K562 (cell line): ENCODE measurements around the gene STYX. TPM values are rescaled to one million over a fixed set of nuclear protein-coding genes. Genes with fewer than 3 reads are reported as not detected.

Source experiments
- ATAC-seq: fragments of 200-7000 bp; cut with Tn5 transposase; 3 replicates; pipeline ENCODE4 v1.9.1; 2020; ENCODE audit warnings: moderate library complexity
- BruUV-seq: library from RNA; stranded (reverse); fragments of 400-500 nt; replicated peaks from 2 replicates; lab custom pipeline; 2021; lab: Mats Ljungman, UMichigan
- CTCF ChIA-PET: fragments of 300-600 bp; formaldehyde crosslinking; extraction: SDS; loops from one replicate; lab custom pipeline; 2021; ENCODE audit warnings: low intra/inter-chr PET ratio; lab: Yijun Ruan, JAX
- POLR2A ChIA-PET: fragments of 300-600, 350-650 bp; sonication (Branson Sonifier 250); formaldehyde crosslinking; extraction: SDS; loops from one replicate; lab custom pipeline; 2021; ENCODE audit warnings: antibody characterized with exemption, inconsistent platforms; lab: Yijun Ruan, JAX
- DNase-seq, 4 experiments: peaks; one replicate each; pipeline versions ENCODE4 v3.0.0 to v3.0.0-alpha.2; 2011 to 2018; ENCODE audit warnings: low spot score in 3 of 4, mixed read lengths in 3 of 4; ENCODE audit errors: extremely low read depth in 1 of 4
- FAIRE-seq: peaks from 2 replicates; lab custom pipeline; 2011; peaks lifted over from hg19 to GRCh38; lab: Jason Lieb, UNC
- H2AFZ ChIP-seq: 2 replicates; pipeline ENCODE4 v1.6.0; 2011; ENCODE audit warnings: low read depth, low read length, control low read depth, inconsistent platforms
- H3K27ac ChIP-seq: fragments of 200-600 bp; 3 replicates; pipeline ENCODE4 v1.8.0; 2011; ENCODE audit warnings: low read depth, mild to moderate bottlenecking, control low read depth, inconsistent platforms, low read length, moderate library complexity, mixed read lengths; ENCODE audit errors: extremely low read depth
- H3K27me3 ChIP-seq, 2 experiments: fragments of 300-600 bp in 1 of 2; 2 replicates in 1 of 2; 3 replicates in 1 of 2; pipeline versions ENCODE4 v1.6.0 to v1.8.0; 2011; ENCODE audit warnings: inconsistent platforms in 2 of 2, low read length in 2 of 2, mild to moderate bottlenecking in 1 of 2, mixed read lengths in 1 of 2, moderate library complexity in 1 of 2; ENCODE audit not compliant: control insufficient read depth in 2 of 2, insufficient read depth in 2 of 2
- H3K36me3 ChIP-seq: fragments of 300-600 bp; 3 replicates; pipeline ENCODE4 v1.8.0; 2011; ENCODE audit warnings: mild to moderate bottlenecking, low read length, inconsistent platforms; ENCODE audit not compliant: control insufficient read depth, insufficient read depth
- H3K4me1 ChIP-seq, 2 experiments: fragments of 200-600 bp in 1 of 2; replicated peaks in 1 of 2; 2 replicates in 1 of 2; 3 replicates in 1 of 2; pipeline versions ENCODE4 v1.5.1 to v1.8.0; 2011; ENCODE audit warnings: inconsistent platforms in 2 of 2, low read length in 2 of 2, mild to moderate bottlenecking in 1 of 2, mixed read lengths in 1 of 2, moderate library complexity in 1 of 2; ENCODE audit not compliant: control insufficient read depth in 2 of 2, insufficient read depth in 2 of 2
- H3K4me2 ChIP-seq: 2 replicates; pipeline ENCODE4 v1.6.1; 2011; ENCODE audit warnings: low read length, control low read depth, inconsistent platforms, mixed read lengths; ENCODE audit not compliant: insufficient read depth
- H3K4me3 ChIP-seq: fragments of 200-600 bp; sonication (generic), shearing (Covaris generic); 2 replicates; pipeline ENCODE4 v1.5.1; 2016; ENCODE audit warnings: control low read depth, inconsistent platforms
- H3K79me2 ChIP-seq: fragments of 200-600 bp; 3 replicates; pipeline ENCODE4 v1.8.0; 2011; ENCODE audit warnings: low read length, inconsistent platforms; ENCODE audit not compliant: control insufficient read depth, insufficient read depth
- H3K9ac ChIP-seq, 2 experiments: 2 replicates each; pipeline versions ENCODE4 v1.6.0 to v1.6.1; 2011; ENCODE audit warnings: low read depth in 2 of 2, low read length in 2 of 2, control low read depth in 1 of 2, inconsistent platforms in 1 of 2, mild to moderate bottlenecking in 1 of 2, mixed read lengths in 1 of 2; ENCODE audit not compliant: insufficient read depth in 1 of 2
- H3K9me1 ChIP-seq: one replicate; pipeline ENCODE4 v1.6.0; 2011; ENCODE audit warnings: inconsistent platforms, mild to moderate bottlenecking, low read length, moderate library complexity; ENCODE audit not compliant: control insufficient read depth, insufficient read depth
- H3K9me3 ChIP-seq: replicated peaks from 2 replicates; pipeline ENCODE4 v1.5.1; 2011; ENCODE audit warnings: low read depth, low read length, inconsistent platforms; ENCODE audit not compliant: control insufficient read depth, insufficient read depth
- H4K20me1 ChIP-seq: replicated peaks from 2 replicates; pipeline ENCODE4 v1.6.1; 2011; ENCODE audit warnings: low read length, inconsistent platforms, mixed read lengths; ENCODE audit not compliant: control insufficient read depth, insufficient read depth
- ELK3 ChIP-seq: fragments of 450-650 bp; formaldehyde crosslinking; IDR thresholded peaks from 2 replicates; pipeline ENCODE4 v1.4.0; 2020; ENCODE audit warnings: mild to moderate bottlenecking
- NCOA4 ChIP-seq: fragments of 450-650 bp; IDR thresholded peaks from 2 replicates; pipeline ENCODE4 v1.6.1; 2018; ENCODE audit warnings: mild to moderate bottlenecking; ENCODE audit not compliant: partially characterized antibody
- POLR2G ChIP-seq: fragments of 200-400 bp; formaldehyde crosslinking; IDR thresholded peaks from 2 replicates; pipeline ENCODE4 v1.6.1; 2017; ENCODE audit warnings: low read depth, mild to moderate bottlenecking, antibody characterized with exemption, low read length, moderate library complexity
- TBP ChIP-seq: optimal IDR thresholded peaks from 2 replicates; pipeline ENCODE3; 2011; ENCODE audit warnings: low read depth, low read length, improper control_type of control experiment
- ZKSCAN8 ChIP-seq: fragments of 200-800 bp; sonication (Bioruptor generic); IDR thresholded peaks from 2 replicates; pipeline ENCODE4 v1.6.1; 2016; ENCODE audit warnings: missing genetic modification characterization, missing compliant biosample characterization
- WGBS: fragments of 100-300 bp; shearing (Covaris generic); methylation state at CpG from one replicate; pipeline ENCODE4 v1.1.6; 2016; ENCODE audit warnings: low coverage, mixed read lengths; ENCODE audit not compliant: insufficient coverage; ENCODE audit errors: missing lambda C conversion rate; 5-methylcytosine and 5-hydroxymethylcytosine counted together
- in situ Hi-C: fragments of 300-500 bp; cut with MboI; formaldehyde crosslinking; loops from 4 replicates; pipeline ENCODE4 v1.15.0; 2018; ENCODE audit warnings: inconsistent platforms, mixed read lengths
- intact Hi-C: fragments of 100-400 bp; cut with micrococcal nuclease; formaldehyde crosslinking; loops from 2 replicates; pipeline ENCODE4 v1.14.2; 2022
- polyA plus RNA-seq, 8 experiments: library from polyadenylated mRNA; depleted of rRNA in 4 of 8; stranded (reverse) in 5 of 8; unstranded in 3 of 8; fragments of >200 nt; fragmentation: Nextera tagmentation in 2 of 8; fragmentation: Illumina TruSeq in 1 of 8; extraction: Ambion mirVana in 2 of 8; extraction: Trizol in 1 of 8; gene quantifications; 2 replicates each; pipeline versions ENCODE4 v1.2.1 to v1.2.3, GENCODE V29; 2011 to 2014; ENCODE audit warnings: inconsistent platforms in 1 of 8, missing spikeins in 1 of 8
- total RNA-seq, 7 experiments: library from RNA; depleted of rRNA in 6 of 7; stranded (reverse); fragments of >200 nt in 6 of 7; fragmentation: Illumina TruSeq in 2 of 7; extraction: Trizol in 2 of 7; gene quantifications; 2 replicates each; pipeline versions ENCODE4 v1.2.1 to v1.2.3, GENCODE V29; 2011 to 2021; ENCODE audit warnings: low replicate concordance in 1 of 7

Gene STYX
- total and polyA plus RNA-seq, 9 of the 15 experiments (the other 6 are each of a cell fraction or from before 2014, with no cell fraction given): 5.0 to 15.4 (median 10.6) TPM

GRCh38 chr14:52711666-52712065, 18.3 kb upstream of the STYX start:
- ChIA-PET POLR2A (interaction anchor here (0.8 to 2.7 kb wide), 2 partner anchors 10 to 11 kb away, joined by 3 to 8 read pairs; no protein-coding TSS in a partner anchor), CTCF (no interaction called here)
- Histone ChIP-seq H3K36me3 (peaks cover 78% of the 10 kb centered on the region), H3K27me3 (no peaks in the 10 kb centered on the region), H3K9me1 (no peaks in the 10 kb centered on the region), H3K4me3 (no peak overlapping the region), H3K27ac (no peak overlapping the region), H3K4me1 (peaks cover 0 to 3% of the 10 kb centered on the region in 2 experiments; a peak in 1 of 5 replicates), H3K4me2 (no peak overlapping the region), H4K20me1 (no peaks in the 10 kb centered on the region), H3K9me3 (no peaks in the 10 kb centered on the region), H3K9ac (no peak overlapping the region), H3K79me2 (peaks cover 48% of the 10 kb centered on the region), H2AFZ (no peak overlapping the region)
- intact Hi-C loops (no loop called here), in situ Hi-C loops (no loop called here)
- ATAC-seq (no peak), DNase-seq (no peak), FAIRE-seq (no peak)
- no peak for TF ChIP-seq ZKSCAN8
- TF ChIP-seq POLR2G: no peak
- TF ChIP-seq NCOA4: no peak
- TF ChIP-seq TBP: no peak
- no peak for TF ChIP-seq ELK3 (CRISPR knock-in tag)
- no TSS peak for BruUV-seq
- 31% methylated on average over 1 of the region's 1 CpG for WGBS
